GM11168 (cell line): ENCODE data around the gene MPHOSPH9.

Experiments used
- in situ Hi-C: fragments of 300-500 bp; cut with MboI; formaldehyde crosslinking; loops from one replicate; pipeline ENCODE4 v1.12.0; 2022; ENCODE audit warnings: low sequenced_read_pairs; ENCODE audit not compliant: unreplicated experiment

Gene MPHOSPH9

DNA sequence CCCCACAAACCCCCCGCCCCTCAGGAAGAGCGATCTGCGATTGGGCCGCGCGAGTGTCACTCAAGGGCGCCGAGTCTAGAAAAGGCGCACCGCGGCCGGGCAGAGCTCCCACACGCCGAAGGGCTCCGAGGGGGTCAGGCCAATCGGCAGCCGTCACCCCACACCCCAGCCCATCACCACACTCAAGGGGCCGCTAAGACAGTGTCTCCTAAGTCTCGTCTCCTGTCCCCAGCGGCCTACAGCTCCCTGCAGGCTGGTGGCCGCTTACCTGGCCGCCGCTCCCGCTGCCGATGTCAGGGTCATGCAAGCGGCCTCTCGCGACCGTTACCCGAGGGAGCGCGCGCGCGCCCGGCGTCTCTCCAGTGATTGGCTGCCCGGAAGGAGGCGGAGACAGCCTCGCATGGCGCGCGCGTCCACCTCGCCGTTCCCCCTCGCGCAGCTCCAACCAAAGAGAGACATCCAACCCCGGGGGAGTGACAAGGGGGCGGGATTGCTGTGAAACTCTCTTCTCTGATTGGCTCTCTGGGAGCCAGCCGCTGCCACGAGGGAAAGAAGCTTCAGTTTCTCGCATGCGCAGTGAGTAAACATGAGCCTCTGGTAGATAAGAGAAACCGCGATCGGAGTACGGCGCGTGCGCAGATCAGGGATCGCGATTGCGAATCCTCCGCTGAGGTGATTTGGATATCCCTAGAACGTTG, at the start of gene MPHOSPH9, which contains the start of gene MTRFR:
TSS of gene MPHOSPH9 (minus strand) at position 335 of the 698 bp plus-strand sequence. CDS start 2,777 bp downstream, outside the sequence.
TSS of gene MTRFR (plus strand) at position 630 of the 698 bp plus-strand sequence. CDS start 20,239 bp downstream, outside the sequence.
- in situ Hi-C loops = no loop called here

GRCh38 chr12:123282111-123282510, 49.2 kb upstream of the MPHOSPH9 start:
- in situ Hi-C loops = no loop called here

- in situ Hi-C loops = no loop called here
These were observed 48.0 kb upstream of the MPHOSPH9 start for GRCh38 chr12:123280971-123281370.

- in situ Hi-C loops = no loop called here
These were observed 45.2 kb upstream of the MPHOSPH9 start for GRCh38 chr12:123278101-123278627.

DNA sequence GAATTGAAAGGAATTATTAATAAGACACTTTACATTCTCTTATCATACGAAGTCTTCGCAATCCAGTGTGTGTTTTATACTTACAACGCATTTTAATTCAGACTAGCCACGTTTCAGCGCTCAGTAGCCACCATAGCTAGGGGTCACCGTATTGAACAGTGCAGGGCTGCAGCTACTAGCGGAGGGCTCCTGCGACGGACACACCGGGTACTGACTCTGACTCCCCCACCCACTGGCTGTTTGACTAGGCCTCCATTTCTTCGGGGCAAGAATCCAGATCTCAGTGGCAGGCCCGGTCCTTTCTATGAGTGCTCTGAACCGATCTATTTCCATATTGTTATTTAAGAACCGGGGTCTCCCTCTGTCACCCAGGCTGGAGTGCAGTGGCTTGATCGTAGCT, 40.2 kb upstream of the MPHOSPH9 start:
- in situ Hi-C loops = no loop called here

DNA sequence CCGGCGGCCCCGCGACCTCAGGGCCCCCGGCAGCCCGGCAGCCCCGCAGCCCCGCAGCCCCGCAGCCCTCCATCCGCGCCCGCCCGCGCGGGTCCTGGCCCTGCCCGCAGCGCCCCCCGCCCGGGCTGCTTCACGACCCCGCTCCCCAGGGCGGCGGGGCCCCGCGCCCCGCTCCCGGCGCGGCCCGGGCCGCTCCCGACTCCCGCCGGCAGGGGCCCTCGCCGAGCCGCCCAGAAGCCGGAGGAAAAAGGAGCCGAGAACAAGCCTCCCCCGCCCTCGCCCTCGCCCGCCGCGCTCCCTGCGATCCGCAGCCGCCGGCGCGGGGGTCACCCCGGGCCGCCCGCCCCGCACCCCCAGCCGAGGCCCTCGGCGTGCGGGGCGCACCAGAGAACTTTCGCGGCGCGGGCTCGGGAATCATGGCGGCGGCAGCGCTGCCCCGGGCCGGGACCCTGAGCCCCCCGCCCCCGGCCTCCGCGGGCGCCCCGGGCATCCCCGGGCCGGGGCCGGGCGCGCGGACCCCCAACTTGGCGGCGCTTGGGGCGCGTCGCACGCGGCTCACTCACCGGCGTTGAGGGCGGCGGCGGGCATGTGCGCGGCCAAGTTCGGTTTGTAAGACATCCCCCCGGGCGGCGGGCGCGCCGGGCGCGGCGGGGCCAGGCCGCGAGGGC, 38.2 kb upstream of the MPHOSPH9 start:
- in situ Hi-C loops = no loop called here

DNA sequence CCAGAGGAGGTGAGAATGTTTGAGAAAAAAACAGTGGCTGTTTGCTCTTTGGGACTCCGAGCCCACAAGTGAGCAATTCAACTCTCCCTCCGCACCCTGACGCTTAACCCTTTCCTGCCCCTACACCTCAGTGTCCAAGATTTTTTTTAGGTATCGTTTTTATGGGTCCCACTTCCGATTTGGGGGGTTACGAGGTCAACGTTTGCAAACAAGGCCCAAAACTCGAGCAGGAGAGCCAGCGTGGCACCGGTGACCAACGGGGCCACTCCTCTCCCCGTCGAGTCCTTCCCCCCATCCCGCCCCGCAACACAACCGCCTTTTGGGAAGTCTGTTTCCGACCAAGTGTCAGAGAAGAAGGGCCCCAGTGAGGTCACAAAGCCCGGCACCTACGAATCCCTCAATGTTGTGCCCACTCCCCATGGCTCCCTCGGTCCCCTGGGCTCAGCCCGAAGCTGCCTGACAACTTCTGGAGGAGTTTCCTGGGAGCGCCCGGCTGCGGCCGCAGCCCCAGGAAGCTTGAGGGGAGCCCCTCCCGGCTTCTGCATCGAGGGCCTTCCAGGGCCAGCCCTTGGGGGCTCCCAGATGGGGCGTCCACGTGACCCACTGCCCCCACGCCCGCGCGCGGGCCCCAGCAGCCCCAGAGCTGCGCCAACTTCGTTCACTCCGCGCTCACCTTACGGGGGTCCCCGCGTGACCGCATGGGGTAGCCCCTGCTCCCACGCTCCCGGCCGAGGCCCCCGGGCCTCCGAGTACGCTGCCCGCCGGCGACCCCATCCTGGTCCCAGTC, 37.5 kb upstream of the MPHOSPH9 start:
- in situ Hi-C loops = no loop called here

DNA sequence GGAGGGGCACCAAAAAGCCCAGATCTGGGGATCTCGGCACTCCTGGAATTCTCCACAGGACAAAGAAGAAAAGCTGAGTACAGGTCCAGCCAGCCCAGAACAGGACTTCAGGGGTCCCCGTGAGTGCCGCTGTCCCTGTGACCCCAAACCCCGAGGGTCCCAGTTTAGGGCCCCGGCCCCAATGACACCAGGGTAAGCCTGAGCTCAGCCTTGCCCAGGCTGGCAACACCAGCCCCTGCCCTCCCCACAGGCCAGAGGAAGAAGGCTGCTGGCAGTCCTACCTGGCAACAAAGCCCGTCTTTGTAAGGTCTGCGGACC, 36.9 kb upstream of the MPHOSPH9 start:
- in situ Hi-C loops = no loop called here

DNA sequence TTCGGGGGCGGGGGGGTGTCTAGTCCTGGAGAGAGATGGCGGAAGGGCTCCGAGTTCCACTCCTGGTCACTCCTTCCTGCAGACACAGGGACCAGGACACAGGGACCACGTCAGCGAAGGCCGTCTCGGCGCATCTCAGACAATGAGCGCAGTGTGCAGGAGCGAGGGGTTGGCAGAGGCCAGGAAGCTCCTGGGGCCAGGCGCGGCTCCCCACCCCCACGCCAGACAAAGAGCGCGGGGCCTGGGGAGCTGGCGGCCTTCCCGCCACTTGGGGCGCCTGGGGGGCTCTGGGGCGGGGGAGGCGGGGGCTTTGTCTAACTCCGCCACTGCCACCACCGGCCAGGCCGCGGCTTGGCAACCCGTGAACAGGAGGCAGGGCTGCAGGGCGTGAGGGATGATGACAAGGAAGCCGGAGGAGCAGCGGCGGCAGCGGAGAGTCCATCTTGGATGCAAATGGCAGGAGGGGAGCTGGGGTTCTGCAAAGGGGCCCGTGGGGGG, 36.5 kb upstream of the MPHOSPH9 start:
- in situ Hi-C loops = no loop called here

DNA sequence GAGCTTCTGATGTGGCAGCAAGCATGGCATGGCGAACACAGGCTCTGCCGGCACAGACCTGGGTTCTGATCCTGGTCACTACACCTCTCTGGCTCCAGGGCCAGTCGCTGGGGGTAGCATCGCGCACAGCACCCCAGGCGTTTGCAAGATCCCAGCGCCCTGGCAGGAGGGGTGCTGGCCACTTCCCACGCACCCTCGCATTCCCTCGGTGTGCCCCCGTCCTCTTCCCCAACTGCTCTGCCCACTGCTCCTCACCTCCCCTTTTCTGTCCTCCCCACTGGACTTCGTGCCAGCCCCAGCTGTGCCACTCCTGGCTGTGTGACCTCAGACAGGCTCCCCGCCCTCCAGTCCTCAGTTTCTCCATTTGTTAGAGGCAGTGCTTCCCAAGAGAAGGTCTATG, 35.9 kb upstream of the MPHOSPH9 start:
- in situ Hi-C loops = no loop called here

- in situ Hi-C loops = no loop called here
These were observed 35.3 kb upstream of the MPHOSPH9 start for GRCh38 chr12:123267991-123268843.

GRCh38 chr12:123267335-123267920, 34.5 kb upstream of the MPHOSPH9 start:
- in situ Hi-C loops = no loop called here

- in situ Hi-C loops = no loop called here
These were observed 33.8 kb upstream of the MPHOSPH9 start for GRCh38 chr12:123266679-123267277.

DNA sequence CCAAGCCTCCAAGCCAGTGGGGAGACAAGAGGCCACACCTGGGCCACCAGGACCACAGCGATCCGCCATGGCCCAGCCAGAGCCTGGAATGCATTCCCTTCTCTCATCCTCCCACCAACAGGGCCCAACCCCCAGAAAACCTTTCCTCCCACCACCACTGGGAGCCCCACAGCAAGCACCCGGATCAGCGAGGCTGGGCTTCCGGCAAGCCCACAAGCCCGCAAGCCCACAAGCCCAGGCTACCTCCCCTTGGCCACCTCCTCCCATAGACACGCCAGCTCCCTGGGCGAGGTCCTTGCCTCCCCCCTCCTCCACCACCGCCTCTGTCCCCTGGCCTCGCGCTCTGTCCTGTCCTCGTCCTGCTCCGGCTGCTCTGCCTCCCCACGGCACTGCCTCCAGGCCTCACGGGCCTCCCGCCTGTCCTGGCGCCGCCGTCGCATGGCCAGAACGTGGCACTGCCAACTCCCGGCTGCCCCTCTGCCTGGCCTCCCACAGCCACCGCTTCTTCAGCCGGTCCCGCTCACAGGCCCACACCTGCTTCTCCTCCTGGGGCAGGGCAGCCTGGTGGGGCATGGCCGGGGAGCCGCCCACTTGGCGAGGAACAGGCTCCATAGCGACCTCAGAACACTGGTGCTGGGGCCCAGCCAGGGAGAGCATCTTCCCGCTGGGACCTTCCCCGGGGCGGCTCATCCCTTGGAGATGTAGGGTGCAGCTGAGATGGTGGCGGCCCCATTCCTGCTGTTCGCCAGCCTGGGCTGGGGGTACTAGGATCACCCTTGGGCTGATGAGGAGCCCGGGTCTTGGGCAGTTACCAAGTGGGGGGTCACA, 33.1 kb upstream of the MPHOSPH9 start:
- in situ Hi-C loops = no loop called here

GRCh38 chr12:123264642-123265041, 31.7 kb upstream of the MPHOSPH9 start:
- in situ Hi-C loops = no loop called here

- in situ Hi-C loops = no loop called here
These were observed 30.4 kb upstream of the MPHOSPH9 start for GRCh38 chr12:123263196-123263817.

DNA sequence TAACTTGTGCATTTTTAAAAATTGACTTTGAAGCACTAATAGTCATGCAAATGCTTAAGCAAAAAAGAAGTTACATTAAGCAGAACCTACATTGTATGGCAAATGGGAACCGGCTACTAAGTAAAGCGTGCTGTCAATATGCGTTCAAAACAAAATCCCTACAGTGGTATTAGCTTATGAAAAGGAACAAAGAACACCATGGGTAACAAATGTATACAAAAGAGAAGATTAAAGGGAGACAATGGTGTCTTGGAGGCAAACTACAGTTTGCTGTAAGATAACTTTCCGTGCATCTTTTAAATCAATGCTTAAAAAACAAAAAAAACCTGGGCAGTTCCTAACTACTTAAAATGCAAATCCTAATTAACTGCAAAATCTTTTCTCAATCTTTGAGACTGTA, 28.3 kb upstream of the MPHOSPH9 start:
- in situ Hi-C loops = no loop called here

GRCh38 chr12:123260081-123260480, 27.1 kb upstream of the MPHOSPH9 start:
- in situ Hi-C loops = no loop called here
